Lung (tissue), 12 donors: ENCODE data around the gene NOXA1. TPM values are rescaled to one million over a fixed set of nuclear protein-coding genes. Genes with fewer than 3 reads are reported as not detected.

Experiments
- ATAC-seq: fragments of 200-7000 bp; cut with Tn5 transposase; one replicate; pipeline ENCODE4 v1.9.1; 2020; ENCODE audit warnings: moderate number of reproducible peaks; ENCODE audit not compliant: insufficient read depth, low FRiP score
- DNase-seq, 3 donors: peaks; one replicate each; pipeline ENCODE4 v3.0.0-alpha.2; 2013 to 2017
- H3K27ac ChIP-seq, 2 donors: one replicate each; pipeline ENCODE4 v1.5.1; 2013; ENCODE audit warnings: mild to moderate bottlenecking in 2 of 2, moderate library complexity in 2 of 2, control low read depth in 1 of 2, inconsistent platforms in 1 of 2, low read depth in 1 of 2, low read length in 1 of 2
- H3K27me3 ChIP-seq, 3 donors: one replicate each; pipeline ENCODE4 v1.5.1; 2013; ENCODE audit warnings: low read length in 2 of 3; ENCODE audit not compliant: control insufficient read depth in 3 of 3, insufficient read depth in 3 of 3
- H3K36me3 ChIP-seq, 4 donors: one replicate each; pipeline ENCODE4 v1.5.1; 2013; ENCODE audit warnings: low read length in 4 of 4, mild to moderate bottlenecking in 1 of 4, moderate library complexity in 1 of 4; ENCODE audit not compliant: control insufficient read depth in 4 of 4, insufficient read depth in 4 of 4
- H3K4me1 ChIP-seq, 5 donors: one replicate each; pipeline ENCODE4 v1.5.1; 2013; ENCODE audit warnings: low read length in 5 of 5, mild to moderate bottlenecking in 2 of 5, moderate library complexity in 1 of 5; ENCODE audit not compliant: control insufficient read depth in 5 of 5, insufficient read depth in 5 of 5
- H3K4me3 ChIP-seq: one replicate; pipeline ENCODE4 v1.5.1; 2013; ENCODE audit warnings: mild to moderate bottlenecking, control low read depth, moderate library complexity
- H3K9ac ChIP-seq, 2 donors: one replicate each; pipeline ENCODE4 v1.5.1; 2013; ENCODE audit warnings: low read length in 2 of 2, control low read depth in 1 of 2; ENCODE audit not compliant: insufficient read depth in 1 of 2
- H3K9me3 ChIP-seq, 4 donors: one replicate each; pipeline ENCODE4 v1.5.1; 2013; ENCODE audit warnings: low read length in 3 of 4, mild to moderate bottlenecking in 1 of 4, moderate library complexity in 1 of 4; ENCODE audit not compliant: control insufficient read depth in 4 of 4, insufficient read depth in 3 of 4
- CTCF ChIP-seq: IDR thresholded peaks from 2 replicates; pipeline ENCODE4 v1.5.1; 2012; ENCODE audit warnings: mild to moderate bottlenecking; ENCODE audit errors: control extremely low read depth, extremely low read depth
- WGBS, 2 donors: extraction: QIAGEN DNeasy Blood & Tissue Kit; methylation state at CpG; one replicate each; pipeline ENCODE4 v1.1.7; 2013; 5-methylcytosine and 5-hydroxymethylcytosine counted together
- polyA plus RNA-seq, 2 donors: library from polyadenylated mRNA; stranded (reverse); fragments of 200-250 nt; gene quantifications; one replicate each; pipeline ENCODE4 v1.2.1, GENCODE V29; 2013
- total RNA-seq, 2 donors: library from RNA; depleted of rRNA in 1 of 2; stranded (reverse); fragments of >200 nt in 1 of 2; gene quantifications; one replicate each; pipeline ENCODE4 v1.2.1, GENCODE V29; 2014 to 2021
- donor health status: control.
- donor health status: control.
- donor health status: Bipolar disorder and iron deficiency.
- donor health status: healthy.
- donor health status: DM: yes; HTN: yes; CAD: no.

The NOXA1 gene
- total and polyA plus RNA-seq, 4 donors: 2.1 to 11.7 (median 6.6) TPM

DNA sequence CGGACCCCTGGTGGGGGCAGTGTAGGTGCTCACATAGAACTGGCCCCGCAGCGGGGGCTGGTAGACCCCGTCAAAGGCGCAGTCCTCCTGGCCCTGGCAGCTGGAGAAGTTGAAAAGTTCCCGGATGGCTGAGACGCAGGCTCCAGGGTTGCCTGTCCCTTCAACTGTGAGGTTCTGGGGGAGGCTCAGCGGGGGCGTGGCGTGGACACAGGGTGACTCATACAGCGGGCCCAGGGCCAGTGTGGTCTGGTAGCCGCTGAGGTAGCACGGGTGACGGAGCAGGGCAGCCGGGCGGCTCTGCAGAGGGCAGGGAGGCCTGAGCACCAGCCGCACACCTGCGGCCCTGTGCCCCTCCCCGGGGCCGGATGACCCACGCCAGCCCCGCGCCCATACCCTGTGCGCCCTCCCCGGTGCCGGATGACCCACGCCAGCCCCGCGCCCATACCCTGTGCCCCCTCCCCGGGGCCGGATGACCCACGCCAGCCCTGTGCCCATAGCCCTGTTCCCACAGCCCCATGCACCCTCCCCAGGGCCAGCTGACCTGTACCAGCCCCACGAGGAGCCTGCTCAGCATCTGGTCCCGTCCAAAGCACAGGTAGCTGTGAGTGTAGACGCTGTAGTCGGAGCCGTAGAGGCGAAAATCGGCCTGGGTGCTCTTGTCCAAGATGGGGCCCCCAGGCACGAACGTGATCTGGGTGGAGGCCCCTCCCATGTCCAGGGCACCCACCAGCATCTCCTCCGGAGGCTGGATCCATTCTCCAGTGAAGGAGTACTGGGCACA lies 13.0 kb downstream of the NOXA1 start:
- TF ChIP-seq CTCF: no peak
- 65 to 84% methylated on average over 42 of the region's 42 CpGs for WGBS, 2 donors
- H3K4me3 ChIP-seq: no peak overlapping the region
- no peak overlapping the region for H3K27ac ChIP-seq
- no peaks in the 10 kb centered on the region for H3K9me3 ChIP-seq
- H3K27me3 ChIP-seq: no peaks in the 10 kb centered on the region
- ATAC-seq (peak; percentile 84), DNase-seq (no peak)
- H3K9ac ChIP-seq: no peak overlapping the region
- H3K36me3 ChIP-seq: no peaks in the 10 kb centered on the region
- H3K4me1 ChIP-seq: peaks cover 0 to 8% (median 0%) of the 10 kb centered on the region in 5 donors

- H3K4me1 ChIP-seq: peaks cover 0 to 10% (median 0%) of the 10 kb centered on the region in 5 donors
- DNase-seq (no peak), ATAC-seq (no peak)
- no peaks in the 10 kb centered on the region for H3K36me3 ChIP-seq
- H3K9ac ChIP-seq: no peak overlapping the region
- H3K4me3 ChIP-seq: no peak overlapping the region
- no peak overlapping the region for H3K27ac ChIP-seq
- WGBS, 2 donors: 79 to 88% methylated on average over 24 of the region's 24 CpGs
- H3K27me3 ChIP-seq: no peaks in the 10 kb centered on the region
- no peaks in the 10 kb centered on the region for H3K9me3 ChIP-seq
- TF ChIP-seq CTCF: no peak
These were observed 13.8 kb downstream of the NOXA1 start for GRCh38 chr9:137436761-137437600.

DNA sequence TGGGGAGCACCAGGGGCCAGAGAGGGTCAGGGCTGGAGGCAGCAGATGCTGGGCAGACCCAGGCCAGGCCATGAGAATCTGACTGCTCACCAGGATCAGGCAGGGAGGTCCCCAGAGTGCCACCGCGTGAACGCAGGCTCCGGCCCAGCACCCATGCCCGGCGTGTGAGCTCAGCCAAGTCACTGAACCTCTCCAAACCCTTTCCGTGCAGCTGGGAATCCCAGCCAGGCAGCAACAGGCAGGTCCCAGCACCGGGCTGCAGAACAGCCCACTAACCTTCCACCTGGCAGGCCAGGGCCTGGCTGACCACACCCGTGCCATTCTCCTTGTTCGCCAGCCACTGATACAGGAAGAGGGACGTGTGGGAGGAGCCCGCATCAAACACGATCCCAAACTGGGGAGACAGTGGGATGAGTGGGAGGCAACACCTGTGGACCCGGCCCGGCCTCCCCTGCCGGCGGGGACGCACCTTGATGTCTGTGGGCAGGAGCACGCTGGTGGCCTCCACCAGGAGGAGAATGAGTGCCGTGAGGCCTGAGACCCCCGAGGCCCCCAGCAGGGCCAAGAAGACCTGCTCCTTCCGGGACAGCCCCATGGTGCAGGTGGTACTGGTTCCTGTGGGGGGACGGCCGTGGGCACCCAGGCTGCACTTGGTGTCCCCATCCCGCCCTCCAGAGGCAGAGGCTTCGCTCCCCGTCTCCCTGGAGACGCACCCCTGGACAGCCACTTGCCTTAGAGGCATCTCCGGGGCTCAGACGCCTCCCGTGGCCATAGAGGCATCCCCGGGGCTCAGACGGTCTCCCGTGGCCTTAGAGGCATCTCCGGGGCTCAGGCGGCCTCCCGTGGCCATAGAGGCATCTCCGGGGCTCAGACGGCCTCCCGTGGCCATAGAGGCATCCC lies 14.7 kb downstream of the NOXA1 start:
- 83 to 88% methylated on average over 39 to 40 of the region's 40 CpGs for WGBS, 2 donors

More for the DNA sequence above, 14.7 kb downstream of the NOXA1 start:
- no peak for ATAC-seq
- TF ChIP-seq CTCF: no peak
- H3K27ac ChIP-seq: no peak overlapping the region
- no peak for DNase-seq
- H3K9me3 ChIP-seq: no peaks in the 10 kb centered on the region
- no peak overlapping the region for H3K4me3 ChIP-seq
- no peak overlapping the region for H3K9ac ChIP-seq
- H3K27me3 ChIP-seq: no peaks in the 10 kb centered on the region
- H3K36me3 ChIP-seq: no peaks in the 10 kb centered on the region
- peaks cover 0 to 10% (median 0%) of the 10 kb centered on the region in 5 donors for H3K4me1 ChIP-seq
